Measurements from ENCODE around the gene DPYSL3.

The DPYSL3 gene

DNA sequence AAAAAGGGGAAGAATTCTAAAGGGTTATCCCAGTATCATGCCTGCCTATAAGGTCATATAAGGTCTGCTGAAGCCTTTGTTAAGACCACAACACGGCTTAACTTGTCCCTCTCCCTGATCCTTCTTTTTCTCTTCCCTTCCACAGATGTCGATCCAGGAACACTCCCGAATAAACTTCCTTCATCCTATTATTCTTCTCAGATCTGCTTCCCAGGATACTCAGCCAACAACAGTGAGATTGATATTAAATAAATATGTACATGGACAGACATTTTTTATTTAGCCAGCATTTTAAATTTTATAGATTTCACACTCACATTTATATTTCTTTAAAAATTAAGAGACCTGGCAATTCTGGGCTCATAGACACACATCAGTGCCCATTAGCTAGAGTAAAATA, 44.1 kb downstream of the DPYSL3 start:
- no peak for DNase-seq (ENCODE audit: extremely low spot score)
- ChIA-PET POLR2A (no interaction called here), CTCF (no interaction called here)
- TF ChIP-seq SP1 (IDR thresholded peaks at IDR 0.05) (no peak), TARDBP (IDR thresholded peaks at IDR 0.05) (no peak), HDGF (IDR thresholded peaks at IDR 0.05; ENCODE audit: borderline replicate concordance) (no peak), FOXK2 (IDR thresholded peaks at IDR 0.05) (no peak), CTBP1 (IDR thresholded peaks at IDR 0.05; ENCODE audit: borderline replicate concordance) (no peak), ELF4 (IDR thresholded peaks at IDR 0.05) (no peak), FOXM1 (IDR thresholded peaks at IDR 0.05; ENCODE audit: borderline replicate concordance) (no peak), LEF1 (IDR thresholded peaks at IDR 0.05; ENCODE audit: borderline replicate concordance) (no peak), FOXA1 (IDR thresholded peaks at IDR 0.05) (no peak), BHLHE40 (IDR thresholded peaks at IDR 0.05; ENCODE audit: borderline replicate concordance) (no peak), L3MBTL2 (conservative IDR thresholded peaks at IDR 0.05) (no peak), NFRKB (IDR thresholded peaks at IDR 0.05) (no peak), ARNT (IDR thresholded peaks at IDR 0.05) (no peak), ZNF384 (IDR thresholded peaks at IDR 0.05) (no peak), SUZ12 (IDR thresholded peaks at IDR 0.05) (no peak)
- TF ChIP-seq, protein P1, sequence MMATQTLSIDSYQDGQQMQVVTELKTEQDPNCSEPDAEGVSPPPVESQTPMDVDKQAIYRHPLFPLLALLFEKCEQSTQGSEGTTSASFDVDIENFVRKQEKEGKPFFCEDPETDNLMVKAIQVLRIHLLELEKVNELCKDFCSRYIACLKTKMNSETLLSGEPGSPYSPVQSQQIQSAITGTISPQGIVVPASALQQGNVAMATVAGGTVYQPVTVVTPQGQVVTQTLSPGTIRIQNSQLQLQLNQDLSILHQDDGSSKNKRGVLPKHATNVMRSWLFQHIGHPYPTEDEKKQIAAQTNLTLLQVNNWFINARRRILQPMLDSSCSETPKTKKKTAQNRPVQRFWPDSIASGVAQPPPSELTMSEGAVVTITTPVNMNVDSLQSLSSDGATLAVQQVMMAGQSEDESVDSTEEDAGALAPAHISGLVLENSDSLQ (IDR thresholded peaks at IDR 0.05), result no peak

DNA sequence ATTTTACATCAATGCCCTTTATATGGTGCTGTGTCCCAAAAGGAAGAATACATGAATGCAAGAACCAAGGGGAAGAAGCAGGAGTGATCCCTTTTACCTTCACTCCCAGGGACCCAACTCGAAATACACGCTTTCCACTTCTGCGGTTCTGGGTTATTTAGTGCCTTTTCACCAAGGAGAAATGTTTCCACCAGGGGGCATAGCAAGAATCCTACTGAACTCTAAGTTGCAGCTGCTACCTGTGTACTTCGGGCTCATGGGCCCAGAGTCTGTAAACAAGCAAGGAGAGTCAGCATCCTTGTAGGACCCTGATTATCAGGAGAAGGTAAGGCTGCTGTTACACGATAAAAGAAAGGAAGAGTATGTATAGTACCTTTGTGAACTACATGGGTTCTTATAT, 45.7 kb downstream of the DPYSL3 start:
- POLR2A ChIA-PET, result no interaction called here
- peak; percentile 20 for DNase-seq (ENCODE audit: extremely low spot score)
- TF ChIP-seq SP1 (IDR thresholded peaks at IDR 0.05) (no peak), ELF4 (IDR thresholded peaks at IDR 0.05) (no peak), CTBP1 (IDR thresholded peaks at IDR 0.05; ENCODE audit: borderline replicate concordance) (no peak), FOXM1 (IDR thresholded peaks at IDR 0.05; ENCODE audit: borderline replicate concordance) (no peak), LEF1 (IDR thresholded peaks at IDR 0.05; ENCODE audit: borderline replicate concordance) (no peak), TARDBP (IDR thresholded peaks at IDR 0.05) (no peak), ARNT (IDR thresholded peaks at IDR 0.05) (no peak), L3MBTL2 (conservative IDR thresholded peaks at IDR 0.05) (no peak), SUZ12 (IDR thresholded peaks at IDR 0.05) (no peak), BHLHE40 (IDR thresholded peaks at IDR 0.05; ENCODE audit: borderline replicate concordance) (no peak), FOXA1 (IDR thresholded peaks at IDR 0.05) (no peak), NFRKB (IDR thresholded peaks at IDR 0.05) (no peak), HDGF (IDR thresholded peaks at IDR 0.05; ENCODE audit: borderline replicate concordance) (no peak), ZNF384 (IDR thresholded peaks at IDR 0.05) (no peak)
- TF ChIP-seq, protein P1 (IDR thresholded peaks at IDR 0.05), result no peak
- CTCF ChIA-PET, result interaction anchor here (0.9 to 1.8 kb wide), 3 partner anchors 9 to 96 kb away, joined by 3 to 8 read pairs (median 4); no protein-coding TSS in a partner anchor

DNA sequence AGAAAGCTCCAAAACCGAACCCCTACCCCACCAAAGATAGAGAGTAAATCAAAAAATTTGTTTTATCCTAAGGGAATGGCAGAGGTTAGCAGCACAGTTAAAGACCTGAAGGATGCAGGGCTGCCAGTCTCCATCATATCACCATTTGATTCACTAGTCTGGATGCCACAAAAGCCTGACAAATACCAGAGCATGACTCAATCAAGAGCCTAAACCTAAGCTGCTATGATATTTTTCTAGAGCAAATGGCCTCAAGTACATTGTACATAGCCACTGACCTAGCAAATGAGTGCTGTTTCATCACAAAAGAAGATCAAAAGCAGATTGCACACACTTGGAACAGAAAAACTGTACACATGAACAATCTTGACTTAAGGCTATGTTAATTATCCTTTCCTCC, 48.0 kb downstream of the DPYSL3 start:
- no peak for TF ChIP-seq L3MBTL2 (conservative IDR thresholded peaks at IDR 0.05)
- no peak for TF ChIP-seq ARNT (IDR thresholded peaks at IDR 0.05)
- no peak for TF ChIP-seq SP1 (IDR thresholded peaks at IDR 0.05)
- no peak for TF ChIP-seq HDGF (IDR thresholded peaks at IDR 0.05; ENCODE audit: borderline replicate concordance)
- no peak for TF ChIP-seq ZNF384 (IDR thresholded peaks at IDR 0.05)
- no peak for TF ChIP-seq BHLHE40 (IDR thresholded peaks at IDR 0.05; ENCODE audit: borderline replicate concordance)
- TF ChIP-seq SUZ12 (IDR thresholded peaks at IDR 0.05), result no peak
- TF ChIP-seq NFRKB (IDR thresholded peaks at IDR 0.05), result no peak
- no peak for TF ChIP-seq FOXK2 (IDR thresholded peaks at IDR 0.05)
- TF ChIP-seq LEF1 (IDR thresholded peaks at IDR 0.05; ENCODE audit: borderline replicate concordance), result no peak
- no peak for TF ChIP-seq TARDBP (IDR thresholded peaks at IDR 0.05)
- TF ChIP-seq, protein P1 (IDR thresholded peaks at IDR 0.05), result no peak
- TF ChIP-seq CTBP1 (IDR thresholded peaks at IDR 0.05; ENCODE audit: borderline replicate concordance), result no peak
- no peak for TF ChIP-seq ELF4 (IDR thresholded peaks at IDR 0.05)
- TF ChIP-seq FOXA1 (IDR thresholded peaks at IDR 0.05), result no peak
- TF ChIP-seq FOXM1 (IDR thresholded peaks at IDR 0.05; ENCODE audit: borderline replicate concordance), result no peak
- CTCF ChIA-PET, result no interaction called here
- POLR2A ChIA-PET, result no interaction called here
- no peak for DNase-seq (ENCODE audit: extremely low spot score)

DNA sequence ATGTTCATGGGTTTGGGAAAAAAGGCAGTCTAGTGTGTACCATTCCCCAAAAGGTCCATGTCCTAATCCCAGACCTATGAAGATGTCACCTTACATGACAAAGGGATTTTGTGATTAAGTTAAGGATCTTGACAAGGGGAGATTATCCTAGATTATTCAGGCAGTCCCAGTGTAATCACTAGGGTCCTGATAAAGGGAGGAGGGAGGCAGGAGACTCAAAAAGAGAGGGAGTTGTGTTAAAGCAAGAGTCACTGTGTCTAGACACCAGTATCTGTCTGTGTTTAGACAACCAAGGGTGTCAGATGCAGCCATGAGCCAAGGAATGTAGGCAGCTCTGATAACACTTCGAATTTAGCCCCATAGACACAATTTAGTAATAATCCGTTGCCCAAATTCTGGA, 49.5 kb downstream of the DPYSL3 start:
- TF ChIP-seq SP1 (IDR thresholded peaks at IDR 0.05) (no peak), TARDBP (IDR thresholded peaks at IDR 0.05) (no peak), FOXA1 (IDR thresholded peaks at IDR 0.05) (no peak), HDGF (IDR thresholded peaks at IDR 0.05; ENCODE audit: borderline replicate concordance) (no peak), FOXM1 (IDR thresholded peaks at IDR 0.05; ENCODE audit: borderline replicate concordance) (no peak), SUZ12 (IDR thresholded peaks at IDR 0.05) (no peak), LEF1 (IDR thresholded peaks at IDR 0.05; ENCODE audit: borderline replicate concordance) (no peak), L3MBTL2 (conservative IDR thresholded peaks at IDR 0.05) (no peak), NFRKB (IDR thresholded peaks at IDR 0.05) (no peak), FOXK2 (IDR thresholded peaks at IDR 0.05) (no peak), ARNT (IDR thresholded peaks at IDR 0.05) (no peak), BHLHE40 (IDR thresholded peaks at IDR 0.05; ENCODE audit: borderline replicate concordance) (no peak), ELF4 (IDR thresholded peaks at IDR 0.05) (no peak), CTBP1 (IDR thresholded peaks at IDR 0.05; ENCODE audit: borderline replicate concordance) (no peak), ZNF384 (IDR thresholded peaks at IDR 0.05) (no peak)
- TF ChIP-seq, protein P1 (IDR thresholded peaks at IDR 0.05), result no peak
- ChIA-PET CTCF (no interaction called here), POLR2A (no interaction called here)
- DNase-seq (ENCODE audit: extremely low spot score), result no peak

DNA sequence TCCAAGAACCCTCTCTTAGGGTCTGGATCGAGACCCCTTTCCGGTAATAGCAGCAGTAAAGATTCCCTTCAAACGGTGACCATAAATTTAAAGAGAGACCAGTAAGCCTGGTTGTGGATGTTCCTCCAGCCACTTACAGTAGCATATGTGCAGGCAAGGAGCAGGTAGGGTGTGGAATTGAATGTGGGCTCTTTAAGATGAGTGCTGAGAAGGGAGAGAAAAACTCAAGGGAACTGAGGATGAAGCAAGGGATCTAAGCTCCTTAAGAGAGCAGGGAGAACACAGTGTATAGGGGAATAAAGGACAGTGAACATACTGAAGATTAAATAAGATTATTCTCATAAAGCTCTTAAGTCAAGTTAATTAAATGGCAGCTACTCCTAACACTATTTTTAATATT, 51.3 kb downstream of the DPYSL3 start:
- no peak for DNase-seq (ENCODE audit: extremely low spot score)
- ChIA-PET CTCF (no interaction called here), POLR2A (no interaction called here)
- no peak for TF ChIP-seq TARDBP (IDR thresholded peaks at IDR 0.05)
- no peak for TF ChIP-seq LEF1 (IDR thresholded peaks at IDR 0.05; ENCODE audit: borderline replicate concordance)
- TF ChIP-seq ELF4 (IDR thresholded peaks at IDR 0.05), result no peak
- no peak for TF ChIP-seq FOXK2 (IDR thresholded peaks at IDR 0.05)
- TF ChIP-seq CTBP1 (IDR thresholded peaks at IDR 0.05; ENCODE audit: borderline replicate concordance), result no peak
- TF ChIP-seq L3MBTL2 (conservative IDR thresholded peaks at IDR 0.05), result no peak
